Measurements from ENCODE around the gene CAND2.

The CAND2 gene

DNA sequence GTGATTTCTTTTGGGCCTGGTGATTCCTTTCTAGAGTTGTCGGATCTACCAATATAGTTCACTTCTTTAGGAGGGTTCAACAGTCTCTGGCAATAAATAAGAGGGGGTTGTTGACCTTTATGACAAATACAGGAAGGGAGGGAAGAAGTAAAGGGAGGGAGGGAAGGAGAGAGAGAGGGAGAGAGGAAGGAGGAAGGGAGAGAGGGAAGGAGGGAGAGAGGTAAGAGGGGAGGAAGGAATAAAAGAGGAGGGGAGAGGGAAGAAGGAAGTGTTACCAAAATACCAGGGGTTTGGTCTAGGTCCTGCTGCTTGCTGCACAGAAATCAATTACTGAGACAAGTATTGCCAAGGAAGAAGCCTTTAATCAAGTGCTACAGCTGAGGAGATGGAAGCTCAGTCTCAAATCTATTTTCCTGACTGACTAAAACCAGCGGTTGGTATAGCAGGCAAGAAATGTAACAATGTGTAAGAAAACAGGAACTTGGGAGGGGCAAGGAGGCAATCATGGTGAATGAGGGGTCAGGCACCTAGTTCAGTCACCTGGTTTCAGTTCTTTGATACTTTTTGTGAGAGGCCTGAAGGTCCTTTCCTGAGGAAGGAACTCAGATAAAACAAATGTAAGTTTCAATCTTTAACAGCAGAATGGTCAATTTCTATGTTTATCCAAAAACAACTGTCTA lies 23.3 kb upstream of the CAND2 start:
- TF ChIP-seq, protein P1, sequence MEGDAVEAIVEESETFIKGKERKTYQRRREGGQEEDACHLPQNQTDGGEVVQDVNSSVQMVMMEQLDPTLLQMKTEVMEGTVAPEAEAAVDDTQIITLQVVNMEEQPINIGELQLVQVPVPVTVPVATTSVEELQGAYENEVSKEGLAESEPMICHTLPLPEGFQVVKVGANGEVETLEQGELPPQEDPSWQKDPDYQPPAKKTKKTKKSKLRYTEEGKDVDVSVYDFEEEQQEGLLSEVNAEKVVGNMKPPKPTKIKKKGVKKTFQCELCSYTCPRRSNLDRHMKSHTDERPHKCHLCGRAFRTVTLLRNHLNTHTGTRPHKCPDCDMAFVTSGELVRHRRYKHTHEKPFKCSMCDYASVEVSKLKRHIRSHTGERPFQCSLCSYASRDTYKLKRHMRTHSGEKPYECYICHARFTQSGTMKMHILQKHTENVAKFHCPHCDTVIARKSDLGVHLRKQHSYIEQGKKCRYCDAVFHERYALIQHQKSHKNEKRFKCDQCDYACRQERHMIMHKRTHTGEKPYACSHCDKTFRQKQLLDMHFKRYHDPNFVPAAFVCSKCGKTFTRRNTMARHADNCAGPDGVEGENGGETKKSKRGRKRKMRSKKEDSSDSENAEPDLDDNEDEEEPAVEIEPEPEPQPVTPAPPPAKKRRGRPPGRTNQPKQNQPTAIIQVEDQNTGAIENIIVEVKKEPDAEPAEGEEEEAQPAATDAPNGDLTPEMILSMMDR (IDR thresholded peaks at IDR 0.05) = no peak

DNA sequence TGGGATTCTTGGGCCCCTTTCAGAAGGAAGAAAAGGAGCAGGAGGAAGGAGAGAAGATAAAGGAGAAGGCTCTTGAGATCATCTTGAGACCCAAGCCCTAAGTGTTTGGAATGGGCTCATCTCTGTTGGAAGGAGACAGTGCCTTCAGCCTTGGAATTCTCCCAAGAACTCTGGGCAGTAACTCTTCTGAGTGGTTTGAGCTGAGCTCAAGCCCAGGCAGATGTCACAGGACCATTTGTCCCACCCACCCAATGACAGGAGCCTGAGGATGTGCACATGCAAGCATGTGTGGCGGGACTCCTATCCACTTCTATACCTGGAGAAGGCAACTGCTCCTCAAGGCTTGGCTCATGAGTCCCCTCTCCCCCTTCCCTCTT lies 22.8 kb upstream of the CAND2 start:
- TF ChIP-seq, protein P1 (IDR thresholded peaks at IDR 0.05) = no peak

DNA sequence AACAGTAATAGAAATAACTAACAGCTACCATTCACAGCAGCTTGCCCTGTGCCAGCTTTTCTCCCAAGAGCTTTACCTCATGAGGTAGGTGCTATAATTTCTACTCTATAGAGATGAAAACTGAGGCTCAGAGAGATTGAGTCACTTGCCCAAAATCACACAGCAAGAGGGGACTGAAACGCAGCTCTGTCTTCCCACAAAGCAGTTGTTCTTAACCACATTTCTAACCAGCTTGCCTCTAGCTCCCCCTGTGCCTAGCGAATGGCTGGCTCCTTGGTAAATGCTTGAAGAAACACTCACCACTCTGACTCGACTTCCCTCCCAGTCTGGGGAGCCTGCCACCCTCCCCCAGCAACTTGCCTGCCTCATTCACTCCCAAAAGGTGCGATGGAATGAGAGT lies 21.9 kb upstream of the CAND2 start:
- TF ChIP-seq, protein P1 (IDR thresholded peaks at IDR 0.05) = no peak

DNA sequence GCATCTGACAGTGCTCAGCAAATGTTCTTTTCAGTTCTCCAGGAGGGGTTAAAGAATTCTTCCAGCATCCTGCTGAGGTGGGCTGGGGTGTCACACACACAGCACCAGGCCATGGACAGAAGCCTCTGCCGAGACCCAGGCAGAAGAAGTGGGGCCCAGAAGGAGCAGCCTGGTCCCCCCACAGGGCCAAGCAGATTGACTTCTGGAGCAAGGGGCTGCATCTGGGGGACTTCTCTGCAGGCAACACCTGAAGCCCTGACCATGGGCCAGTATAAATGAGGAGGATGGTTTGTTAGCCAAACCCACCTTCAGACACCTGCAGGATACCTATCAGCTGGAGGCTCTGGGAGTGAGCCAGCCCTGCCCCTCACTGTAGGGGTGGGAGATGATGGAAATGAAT lies 21.3 kb upstream of the CAND2 start:
- TF ChIP-seq, protein P1 (IDR thresholded peaks at IDR 0.05) = no peak

DNA sequence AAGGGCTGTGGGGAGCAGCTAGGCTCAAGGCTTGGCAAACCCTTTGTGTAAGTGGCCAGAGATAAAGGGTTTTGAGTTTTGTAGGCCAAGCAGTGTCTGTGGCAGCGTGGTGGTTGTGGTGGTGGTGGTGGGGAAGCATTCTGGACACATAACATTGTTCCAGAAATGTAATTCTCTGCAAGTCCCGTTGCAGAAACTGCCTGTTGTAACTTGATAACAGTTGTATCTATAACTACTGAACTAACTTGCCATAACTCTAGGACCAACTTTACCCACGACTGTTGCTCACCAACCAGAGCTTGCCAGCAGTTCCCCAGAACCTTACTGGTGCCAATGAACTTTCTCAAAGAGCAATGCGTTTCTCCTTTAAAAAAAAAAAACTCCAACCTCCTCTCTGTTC lies 19.3 kb upstream of the CAND2 start:
- TF ChIP-seq, protein P1 (IDR thresholded peaks at IDR 0.05) = no peak

DNA sequence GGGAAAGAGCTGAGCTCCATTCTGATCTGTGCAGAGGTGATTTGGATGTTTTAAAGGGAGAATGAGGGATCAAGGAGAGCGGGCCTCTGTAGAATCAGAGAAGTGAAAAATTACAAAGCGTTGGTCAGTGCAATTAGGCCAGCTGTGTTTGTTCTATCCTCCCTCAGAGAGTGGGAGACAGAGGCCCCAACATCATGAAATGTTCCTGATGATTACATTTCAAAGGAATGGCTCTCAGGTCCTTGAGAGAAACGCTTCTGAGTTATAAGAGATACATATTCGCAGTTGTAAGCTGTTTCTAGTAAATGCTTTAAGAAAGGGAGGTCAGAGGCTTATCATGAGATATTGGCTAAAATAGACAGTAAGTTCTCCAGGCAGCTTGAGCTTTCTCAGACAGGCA lies 15.7 kb upstream of the CAND2 start:
- TF ChIP-seq, protein P1 (IDR thresholded peaks at IDR 0.05) = no peak

DNA sequence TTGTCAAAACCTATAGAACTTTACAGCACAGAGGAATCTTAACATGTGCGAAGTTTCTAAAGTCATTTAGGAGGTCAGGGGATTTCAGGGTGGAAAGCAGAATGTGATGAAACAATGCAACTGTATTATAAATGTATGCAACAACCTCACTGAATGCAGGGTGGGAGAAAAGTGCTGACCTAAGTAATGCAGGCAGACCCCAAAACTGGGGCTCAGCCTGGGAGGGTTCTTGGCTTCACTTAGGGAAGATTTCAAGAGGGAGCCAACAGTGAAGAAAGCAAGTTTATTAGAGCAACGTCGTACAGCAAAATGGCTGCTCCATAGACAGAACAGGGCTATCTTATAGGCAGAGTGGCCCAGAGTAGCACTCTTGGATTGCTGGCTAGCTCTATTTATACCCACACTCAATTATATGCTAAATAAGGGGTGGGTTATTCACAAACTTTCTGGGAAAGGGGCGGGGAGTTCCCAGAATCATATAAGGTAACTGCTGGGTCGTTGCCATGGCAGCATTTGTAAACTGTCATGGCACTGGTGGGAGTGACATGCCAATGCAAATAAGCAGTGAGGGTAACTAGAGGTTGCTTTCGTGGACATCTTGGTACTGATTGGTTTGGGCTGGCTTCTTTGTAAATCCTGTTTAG lies 14.2 kb upstream of the CAND2 start:
- TF ChIP-seq, protein P1 (IDR thresholded peaks at IDR 0.05) = no peak

All from LNCAP (cell line).